Osteocyte (in vitro differentiated cells): ENCODE measurements around the gene CHRNE. TPM values are rescaled to one million over a fixed set of nuclear protein-coding genes. Genes with fewer than 3 reads are reported as not detected.

Experiments
- DNase-seq: peaks from one replicate; pipeline ENCODE4 v3.0.0; 2021; ENCODE audit warnings: mixed read lengths; ENCODE audit not compliant: unreplicated experiment; ENCODE audit errors: extremely low spot score
- H3K27ac Mint-ChIP-seq: one replicate; pipeline ENCODE4 v1.8.0; 2021; ENCODE audit warnings: mild to moderate bottlenecking, mixed read lengths; ENCODE audit not compliant: unreplicated experiment
- H3K27me3 Mint-ChIP-seq: one replicate; pipeline ENCODE4 v1.8.0; 2021; ENCODE audit warnings: mixed read lengths; ENCODE audit not compliant: unreplicated experiment
- H3K36me3 Mint-ChIP-seq: one replicate; pipeline ENCODE4 v1.8.0; 2021; ENCODE audit warnings: mixed read lengths; ENCODE audit not compliant: unreplicated experiment
- H3K4me1 Mint-ChIP-seq: one replicate; pipeline ENCODE4 v1.8.0; 2021; ENCODE audit warnings: mixed read lengths; ENCODE audit not compliant: unreplicated experiment
- H3K4me3 Mint-ChIP-seq: one replicate; pipeline ENCODE4 v1.8.0; 2021; ENCODE audit warnings: mild to moderate bottlenecking, moderate library complexity, mixed read lengths; ENCODE audit not compliant: unreplicated experiment
- H3K9me3 Mint-ChIP-seq: one replicate; pipeline ENCODE4 v1.8.0; 2021; ENCODE audit warnings: mixed read lengths; ENCODE audit not compliant: unreplicated experiment
- total RNA-seq: library from RNA; stranded (reverse); gene quantifications from 2 replicates; pipeline ENCODE4 v1.2.1, GENCODE V29; 2021
- TF ChIP-seq, protein P1 (sequence below): fragments of 200-600 bp; sonication (generic); IDR thresholded peaks from 2 replicates; pipeline ENCODE4 v1.5.0; 2021; ENCODE audit warnings: antibody characterized with exemption, mild to moderate bottlenecking, moderate library complexity

Gene CHRNE
- total RNA-seq, 1 donor from 2014 or later: 0.27 TPM

DNA sequence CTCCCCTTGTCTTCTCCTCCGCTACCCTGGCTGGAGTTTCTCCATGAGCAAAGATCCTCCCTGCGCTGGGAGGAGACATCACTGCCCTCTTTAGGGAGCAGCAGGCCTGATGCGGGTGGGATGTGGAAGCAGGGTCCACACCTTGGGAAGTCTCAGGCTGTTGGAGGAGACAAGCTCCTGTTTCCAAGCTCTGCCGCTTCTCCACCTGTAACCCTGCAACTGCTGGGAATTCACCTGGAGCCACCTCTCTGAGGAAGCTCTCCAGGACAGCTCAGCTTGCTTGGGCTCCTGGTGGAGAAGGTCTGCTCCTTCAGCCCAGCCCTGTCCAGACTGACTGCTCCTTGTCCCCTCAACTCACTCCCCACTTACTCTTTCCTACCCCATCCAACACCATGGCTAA lies 18.4 kb downstream of the CHRNE start:
- Mint-ChIP-seq H3K9me3 (no peaks in the 10 kb centered on the region), H3K4me1 (no peaks in the 10 kb centered on the region), H3K4me3 (no peak overlapping the region), H3K36me3 (peaks cover 34% of the 10 kb centered on the region), H3K27ac (no peak overlapping the region), H3K27me3 (no peaks in the 10 kb centered on the region)
- TF ChIP-seq, protein P1, sequence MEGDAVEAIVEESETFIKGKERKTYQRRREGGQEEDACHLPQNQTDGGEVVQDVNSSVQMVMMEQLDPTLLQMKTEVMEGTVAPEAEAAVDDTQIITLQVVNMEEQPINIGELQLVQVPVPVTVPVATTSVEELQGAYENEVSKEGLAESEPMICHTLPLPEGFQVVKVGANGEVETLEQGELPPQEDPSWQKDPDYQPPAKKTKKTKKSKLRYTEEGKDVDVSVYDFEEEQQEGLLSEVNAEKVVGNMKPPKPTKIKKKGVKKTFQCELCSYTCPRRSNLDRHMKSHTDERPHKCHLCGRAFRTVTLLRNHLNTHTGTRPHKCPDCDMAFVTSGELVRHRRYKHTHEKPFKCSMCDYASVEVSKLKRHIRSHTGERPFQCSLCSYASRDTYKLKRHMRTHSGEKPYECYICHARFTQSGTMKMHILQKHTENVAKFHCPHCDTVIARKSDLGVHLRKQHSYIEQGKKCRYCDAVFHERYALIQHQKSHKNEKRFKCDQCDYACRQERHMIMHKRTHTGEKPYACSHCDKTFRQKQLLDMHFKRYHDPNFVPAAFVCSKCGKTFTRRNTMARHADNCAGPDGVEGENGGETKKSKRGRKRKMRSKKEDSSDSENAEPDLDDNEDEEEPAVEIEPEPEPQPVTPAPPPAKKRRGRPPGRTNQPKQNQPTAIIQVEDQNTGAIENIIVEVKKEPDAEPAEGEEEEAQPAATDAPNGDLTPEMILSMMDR: no peak
- no peak for DNase-seq

DNA sequence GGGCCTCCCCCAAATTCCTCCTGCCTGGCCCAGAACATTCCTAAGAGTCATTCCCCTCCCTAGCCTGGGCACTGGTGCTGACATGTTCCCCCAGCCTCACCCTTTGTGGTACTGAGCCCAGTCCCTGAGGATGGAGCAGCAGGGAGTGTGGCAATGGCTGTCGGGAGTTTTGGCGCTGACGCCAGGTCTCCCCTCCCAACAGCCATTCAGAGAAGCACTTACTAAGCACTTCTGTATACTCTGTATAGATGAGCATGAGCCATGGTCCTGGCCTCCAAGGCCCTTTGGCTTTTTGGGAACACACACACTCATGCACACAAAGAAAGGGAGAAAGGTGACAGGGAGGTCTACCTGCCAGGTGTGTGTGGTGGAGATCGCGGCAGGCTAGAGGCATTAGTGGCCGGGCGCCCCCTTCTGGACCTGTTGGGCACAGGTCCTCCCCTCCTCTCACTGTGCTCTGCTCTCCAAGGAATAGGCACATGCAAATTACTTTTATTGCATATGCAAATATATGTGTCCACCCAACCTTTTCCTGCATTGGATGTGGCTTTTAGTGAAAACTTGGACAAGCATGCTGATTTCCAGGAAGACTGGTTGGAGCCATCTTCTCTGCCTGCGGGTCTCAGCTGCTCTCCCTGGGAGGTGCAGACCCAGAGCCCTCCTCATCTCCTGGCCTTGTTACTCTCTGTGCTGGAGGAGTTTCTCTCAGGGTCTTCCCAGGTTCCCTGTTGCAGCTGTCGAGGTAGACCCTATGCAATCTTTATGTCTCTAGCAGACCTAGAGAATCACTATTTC lies 20.9 kb downstream of the CHRNE start:
- DNase-seq: no peak
- H3K27ac Mint-ChIP-seq: no peak overlapping the region
- no peak overlapping the region for H3K4me3 Mint-ChIP-seq
- H3K9me3 Mint-ChIP-seq: no peaks in the 10 kb centered on the region
- TF ChIP-seq, protein P1: peak; percentile 81
- H3K36me3 Mint-ChIP-seq: peaks cover 31% of the 10 kb centered on the region
- H3K4me1 Mint-ChIP-seq: no peaks in the 10 kb centered on the region
- H3K27me3 Mint-ChIP-seq: no peaks in the 10 kb centered on the region

DNA sequence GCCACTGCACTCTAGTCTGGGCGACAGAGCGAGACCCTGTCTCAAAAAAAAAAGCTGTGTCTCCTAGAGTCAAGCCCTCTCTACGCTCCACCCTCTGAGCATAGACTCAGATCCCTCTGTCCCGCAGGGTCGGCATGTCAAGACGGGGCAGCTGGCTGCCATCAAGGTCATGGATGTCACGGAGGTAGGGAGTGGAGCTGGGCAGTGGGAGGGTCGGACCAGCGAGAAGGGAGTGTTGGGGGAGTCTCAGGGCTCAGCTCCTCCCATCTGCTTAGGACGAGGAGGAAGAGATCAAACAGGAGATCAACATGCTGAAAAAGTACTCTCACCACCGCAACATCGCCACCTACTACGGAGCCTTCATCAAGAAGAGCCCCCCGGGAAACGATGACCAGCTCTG lies 22.0 kb downstream of the CHRNE start:
- TF ChIP-seq, protein P1: no peak
- no peak overlapping the region for H3K4me3 Mint-ChIP-seq
- H3K27me3 Mint-ChIP-seq: no peaks in the 10 kb centered on the region
- no peaks in the 10 kb centered on the region for H3K4me1 Mint-ChIP-seq
- no peaks in the 10 kb centered on the region for H3K9me3 Mint-ChIP-seq
- peaks cover 28% of the 10 kb centered on the region for H3K36me3 Mint-ChIP-seq
- no peak for DNase-seq
- no peak overlapping the region for H3K27ac Mint-ChIP-seq

DNA sequence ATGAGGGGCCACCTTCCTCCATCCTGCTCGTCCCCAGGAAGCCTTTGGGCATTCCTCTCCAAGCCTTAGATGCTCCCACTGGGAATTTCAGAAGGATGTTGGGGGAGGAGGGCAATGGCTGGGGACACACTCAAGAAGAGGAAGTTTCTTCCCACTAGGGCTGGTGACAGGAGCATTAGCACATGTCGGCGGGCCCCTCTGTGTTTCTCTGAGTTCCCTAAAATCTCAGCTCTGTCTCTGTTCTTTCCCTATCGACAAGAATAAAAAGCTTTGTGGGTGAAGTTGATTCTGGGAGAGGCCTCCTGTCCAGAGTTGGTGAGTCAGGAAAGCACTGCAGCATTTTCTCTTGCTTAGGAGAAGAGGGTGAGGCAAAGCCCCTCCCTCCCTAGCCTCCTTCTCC lies 23.3 kb downstream of the CHRNE start:
- Mint-ChIP-seq H3K27me3 (no peaks in the 10 kb centered on the region), H3K9me3 (no peaks in the 10 kb centered on the region), H3K36me3 (peaks cover 19% of the 10 kb centered on the region), H3K27ac (no peak overlapping the region), H3K4me1 (no peaks in the 10 kb centered on the region), H3K4me3 (no peak overlapping the region)
- no peak for DNase-seq
- TF ChIP-seq, protein P1: no peak

DNA sequence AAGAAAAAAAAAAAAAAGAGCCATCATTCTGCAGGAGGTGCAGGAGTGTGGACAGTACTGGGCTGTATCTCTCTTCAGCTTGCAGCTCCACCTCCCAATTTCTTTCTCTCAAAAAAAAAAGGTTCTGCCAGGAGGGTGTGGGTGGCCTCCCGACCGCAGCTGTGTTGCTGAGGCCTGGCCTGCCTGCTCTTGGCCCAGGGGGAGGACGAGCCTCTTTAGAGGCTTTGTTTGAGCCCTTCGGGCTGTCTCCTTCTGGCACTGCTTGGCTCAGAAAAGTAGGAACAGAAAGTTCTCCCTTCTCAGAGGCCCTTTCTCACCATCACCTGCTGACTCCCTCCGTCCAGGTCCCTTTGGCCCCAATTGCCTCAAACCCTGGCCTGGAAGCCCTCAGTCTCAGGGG lies 25.8 kb downstream of the CHRNE start:
- Mint-ChIP-seq H3K4me1 (peaks cover 4% of the 10 kb centered on the region), H3K9me3 (no peaks in the 10 kb centered on the region), H3K36me3 (peaks cover 23% of the 10 kb centered on the region), H3K27me3 (no peaks in the 10 kb centered on the region), H3K27ac (no peak overlapping the region), H3K4me3 (no peak overlapping the region)
- DNase-seq: no peak
- TF ChIP-seq, protein P1: no peak
